HG02840 (cell line): ENCODE data around the gene CYP20A1.
A peak's percentile ranks its signal among the peaks of the same experiment; 100 is the strongest.
"Not testable (repeated sequence)": the region's sequence is repeated elsewhere in the genome, so short reads cannot be mapped to it uniquely, and the experiment has no call there.

Source experiments
- ATAC-seq: cut with Tn5 transposase; IDR thresholded peaks from one replicate; pipeline ENCODE4 v1.9.1; 2021; ENCODE audit warnings: mild to moderate bottlenecking, moderate library complexity, moderate number of reproducible peaks; ENCODE audit not compliant: unreplicated experiment, low FRiP score

Gene CYP20A1

DNA sequence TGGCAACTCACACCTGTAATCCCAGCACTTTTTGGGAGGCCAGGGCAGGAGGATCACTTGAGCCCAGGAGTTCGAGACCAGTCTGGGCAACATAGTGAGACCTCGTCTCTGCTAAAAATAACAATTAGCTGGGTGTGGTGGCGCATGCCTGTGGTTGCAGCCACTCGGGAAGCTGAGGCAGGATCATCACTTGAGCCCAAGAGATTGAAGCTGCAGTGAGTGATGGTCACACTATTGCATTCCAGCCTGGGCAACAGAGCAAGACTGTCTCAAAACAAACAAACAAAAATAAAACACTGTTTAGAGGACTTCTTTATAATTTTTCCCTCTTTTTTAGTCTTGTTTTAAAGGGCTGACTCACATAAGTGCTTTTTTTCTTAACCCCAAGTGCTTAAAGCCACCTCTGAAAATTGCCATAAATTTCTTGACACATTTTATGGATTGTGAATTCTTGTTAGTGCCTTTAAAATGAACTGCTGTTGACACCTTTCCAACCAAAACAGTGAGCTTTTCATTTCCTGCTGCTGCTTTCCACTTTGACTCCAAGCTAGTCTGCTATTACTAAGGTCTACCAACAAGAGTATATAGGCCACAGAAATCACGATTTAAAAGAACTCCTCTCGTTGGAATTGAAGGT is 41.7 kb downstream of the CYP20A1 start:
- no peak for ATAC-seq

DNA sequence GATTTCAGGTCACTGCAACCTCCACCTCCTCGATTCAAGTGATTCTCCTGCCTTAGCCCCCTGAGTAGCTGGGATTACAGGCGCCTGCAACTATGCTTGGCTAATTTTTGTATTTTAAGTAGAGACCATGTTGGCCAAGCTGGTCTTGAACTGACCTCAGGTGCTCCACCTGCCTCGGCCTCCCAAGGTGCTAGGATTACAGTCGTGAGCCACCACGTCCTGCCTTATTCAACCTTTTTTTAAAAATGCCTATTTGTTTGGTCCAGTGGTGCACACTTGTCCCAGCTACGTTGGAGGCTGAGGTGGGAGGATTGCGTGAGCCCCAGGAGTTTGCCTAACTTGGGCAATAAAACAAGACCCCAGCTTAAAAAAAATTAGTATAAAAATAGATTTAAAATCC is 43.3 kb downstream of the CYP20A1 start:
- no peak for ATAC-seq

DNA sequence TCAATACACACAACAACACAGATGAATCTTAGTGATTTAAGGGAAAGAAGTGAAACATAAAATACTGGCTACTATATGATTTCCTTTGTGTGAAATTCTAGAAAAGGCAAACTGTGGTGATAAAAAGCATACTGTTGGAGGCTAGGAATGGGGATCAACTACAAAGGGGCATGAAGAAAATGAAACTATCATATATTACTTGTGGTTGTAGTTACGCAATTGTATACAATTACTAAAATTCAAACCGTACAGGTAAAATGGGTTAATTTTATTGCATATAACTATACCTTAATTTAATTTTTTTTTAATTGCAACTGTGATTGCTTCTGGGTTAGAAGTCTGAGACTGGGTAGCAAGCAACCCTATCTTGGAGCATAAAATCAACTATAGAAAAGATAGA is 47.7 kb downstream of the CYP20A1 start:
- ATAC-seq = no peak

DNA sequence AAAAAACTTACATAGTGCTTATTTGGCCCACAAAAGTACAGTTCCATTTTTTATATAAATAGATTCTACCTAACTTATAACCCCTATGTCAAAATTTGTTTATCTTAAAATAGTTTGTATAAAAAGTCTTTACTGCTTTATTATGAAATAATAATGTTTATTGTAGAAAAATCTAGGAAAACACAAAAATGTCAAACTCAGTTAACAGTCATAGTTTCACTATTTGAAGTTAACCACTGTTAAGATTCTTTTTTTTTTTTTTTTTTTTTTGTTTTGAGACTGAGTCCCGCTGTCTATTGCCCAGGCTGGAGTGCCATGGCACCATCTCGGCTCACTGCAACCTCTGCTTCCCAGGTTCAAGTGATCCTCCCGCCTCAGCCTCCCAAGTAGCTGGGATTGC is 62.8 kb downstream of the CYP20A1 start:
- no peak for ATAC-seq

DNA sequence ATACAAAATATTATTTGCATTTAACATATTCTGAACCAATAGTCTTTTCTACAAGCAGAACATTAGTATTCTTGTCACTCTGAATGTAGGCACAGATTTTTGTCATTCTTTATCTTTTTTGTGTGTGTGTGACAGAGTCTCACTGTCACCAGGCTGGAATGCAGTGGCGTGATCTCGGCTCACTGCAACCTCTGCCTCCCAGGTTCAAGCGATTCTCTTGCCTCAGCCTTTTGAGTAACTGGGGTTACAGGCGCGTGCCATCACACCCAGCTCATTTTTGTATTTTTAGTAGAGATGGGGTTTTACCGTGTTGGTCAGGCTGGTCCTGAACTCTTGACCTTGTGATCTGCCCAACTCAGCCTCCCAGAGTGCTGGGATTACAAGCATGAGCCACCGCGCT is 63.8 kb downstream of the CYP20A1 start:
- not testable (repeated sequence) for ATAC-seq

DNA sequence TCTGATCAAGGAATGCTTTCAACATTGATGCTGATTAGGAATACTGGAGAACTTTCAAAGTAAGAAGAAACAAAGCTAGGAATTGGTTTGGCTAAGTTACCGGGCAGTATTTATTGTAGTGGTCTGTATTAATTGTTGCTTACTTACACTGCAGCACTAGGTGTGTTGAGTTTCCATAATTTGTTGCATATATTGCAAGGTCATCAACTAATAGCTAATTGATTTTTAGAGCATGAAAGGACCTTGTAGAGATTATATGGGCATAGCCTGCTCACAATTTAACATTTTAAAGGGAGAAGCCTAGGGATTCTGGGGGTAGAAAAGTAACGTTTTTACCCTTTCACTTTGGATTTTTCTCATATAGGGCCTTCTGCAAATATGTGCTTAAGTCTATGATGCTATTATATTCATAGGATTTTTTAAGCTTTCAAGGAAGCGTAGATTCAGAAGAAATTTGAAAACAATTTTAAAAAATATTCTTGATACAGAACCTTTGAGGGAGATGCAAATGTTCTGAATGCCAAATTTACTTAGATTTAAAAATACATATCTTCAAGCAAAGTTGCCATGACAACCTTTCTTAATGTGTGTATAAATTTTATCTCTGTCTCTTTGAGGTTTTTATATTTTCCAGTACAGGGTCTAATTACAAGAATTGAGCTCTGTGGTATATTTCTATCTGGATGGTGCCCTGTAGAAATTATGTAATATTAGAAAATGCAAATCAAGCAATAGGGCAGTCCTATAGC is 72.0 kb downstream of the CYP20A1 start:
- ATAC-seq = no peak

DNA sequence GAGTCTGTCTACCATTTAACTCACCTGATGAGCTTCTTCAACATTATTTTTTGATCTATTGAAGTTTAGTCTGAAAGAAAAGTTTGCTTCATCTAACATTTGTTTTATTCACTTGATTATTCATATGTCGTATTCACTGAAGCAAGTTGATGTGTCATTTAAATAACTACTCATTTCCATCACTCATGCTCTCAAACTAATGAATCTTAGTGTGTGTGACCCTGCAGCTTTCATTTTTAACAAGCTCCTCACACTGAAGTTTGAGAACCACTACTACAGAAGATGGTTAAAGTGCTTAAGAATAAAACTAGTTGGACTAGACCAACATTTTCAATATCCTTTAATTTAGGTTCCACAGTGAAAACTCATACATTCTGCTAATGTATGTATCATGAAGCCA is 87.5 kb downstream of the CYP20A1 start:
- no peak for ATAC-seq

DNA sequence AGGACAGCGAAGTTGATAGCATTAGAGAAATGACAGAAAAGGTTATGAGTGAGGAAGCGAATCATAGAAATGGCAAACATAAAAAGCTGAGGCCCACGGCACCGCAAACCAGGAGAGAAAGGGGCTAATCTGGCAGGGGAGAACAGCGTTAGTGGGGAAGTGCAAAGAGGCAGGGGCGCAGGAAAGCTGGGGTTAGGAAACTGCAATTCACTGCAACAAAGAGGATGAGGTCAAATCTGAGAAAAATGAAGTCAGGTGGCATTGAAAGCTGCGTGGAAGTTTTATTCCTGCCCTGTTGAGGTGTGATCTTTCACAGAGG is 88.7 kb downstream of the CYP20A1 start:
- ATAC-seq = no peak

DNA sequence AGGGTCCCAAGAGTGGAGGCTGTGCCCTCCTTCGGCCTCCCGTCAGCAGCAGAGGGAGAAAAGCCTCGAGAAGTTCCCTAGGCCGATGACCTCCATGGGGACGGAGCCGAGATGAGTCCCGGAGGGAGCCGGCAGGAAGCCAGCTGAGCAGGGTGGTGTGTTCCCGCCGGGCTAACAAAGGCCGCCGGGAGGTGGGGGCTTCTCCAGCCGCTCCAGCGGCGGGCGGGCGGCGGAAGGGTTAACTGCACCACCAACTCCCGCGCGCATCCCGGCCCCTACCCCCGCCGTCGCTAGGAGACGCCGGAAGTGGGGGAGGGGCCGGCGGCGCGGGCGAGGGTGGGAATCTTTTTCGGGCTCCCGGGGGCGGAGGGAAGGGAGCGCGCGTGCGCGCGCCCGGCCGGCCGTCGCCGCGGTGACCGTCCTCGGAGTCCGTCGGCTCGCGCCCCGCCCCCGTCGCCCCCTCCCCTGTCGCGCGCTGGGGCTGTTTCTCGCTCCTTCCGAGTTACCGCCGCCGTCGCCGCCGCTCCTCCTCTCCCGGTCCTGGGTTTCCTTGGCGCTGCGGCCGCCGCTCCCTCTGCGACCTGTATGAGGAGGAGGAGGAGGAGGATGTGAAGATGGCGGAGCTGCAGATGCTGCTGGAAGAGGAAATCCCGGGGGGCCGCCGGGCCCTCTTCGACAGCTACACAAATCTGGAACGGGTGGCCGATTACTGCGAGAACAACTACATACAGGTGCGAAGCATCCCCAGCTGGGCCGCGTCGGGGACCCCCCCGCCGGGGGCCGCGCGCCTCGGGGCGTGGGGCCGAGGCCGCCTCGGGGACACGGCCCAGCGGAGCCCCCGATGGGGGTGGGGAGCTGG is 89.3 kb downstream of the CYP20A1 start, which contains the start of gene ABI2:
ABI2 (plus strand) TSS at position 494 of the 859 bp plus-strand sequence; CDS start at position 615, 121 bp downstream.
- peak; percentile 55 for ATAC-seq

DNA sequence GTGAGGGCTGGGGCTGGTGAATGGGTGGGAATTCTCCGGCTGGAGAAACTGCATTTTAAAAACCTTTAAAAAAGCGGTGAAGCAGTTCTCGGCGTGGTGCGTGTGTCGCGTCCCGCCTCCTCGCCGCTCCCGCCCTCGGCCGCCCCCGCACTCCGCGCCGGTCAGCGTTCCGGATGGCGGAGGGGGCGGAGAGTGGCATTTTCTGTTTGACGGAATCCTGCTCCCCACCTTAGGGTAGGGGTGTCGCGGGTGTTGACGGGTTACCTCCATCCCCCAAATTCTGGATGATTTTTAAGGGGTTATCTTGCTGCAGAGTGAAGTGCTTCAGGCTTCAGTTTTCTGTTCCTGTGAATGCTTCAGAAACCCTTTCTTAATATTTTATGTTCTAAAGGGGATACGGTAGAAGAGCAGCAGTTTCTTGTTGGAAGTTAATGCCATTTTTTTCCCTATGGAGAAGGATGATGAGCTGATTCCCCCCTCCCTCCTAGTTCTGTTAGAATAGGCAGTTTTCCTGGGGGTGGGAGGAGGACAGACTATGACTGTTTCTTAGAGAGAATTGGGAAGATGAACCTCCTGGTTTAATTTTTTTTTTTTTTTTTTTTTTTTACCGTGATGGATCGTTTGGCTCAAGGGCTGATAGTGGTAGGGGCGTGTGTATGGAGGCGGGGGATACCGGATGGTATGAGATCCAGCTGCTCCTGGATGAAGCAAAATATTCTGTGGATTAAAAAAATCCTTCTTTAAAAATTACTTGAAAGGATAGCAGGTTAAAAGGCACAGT is 90.1 kb downstream of the CYP20A1 start:
- ATAC-seq = peak; percentile 33

DNA sequence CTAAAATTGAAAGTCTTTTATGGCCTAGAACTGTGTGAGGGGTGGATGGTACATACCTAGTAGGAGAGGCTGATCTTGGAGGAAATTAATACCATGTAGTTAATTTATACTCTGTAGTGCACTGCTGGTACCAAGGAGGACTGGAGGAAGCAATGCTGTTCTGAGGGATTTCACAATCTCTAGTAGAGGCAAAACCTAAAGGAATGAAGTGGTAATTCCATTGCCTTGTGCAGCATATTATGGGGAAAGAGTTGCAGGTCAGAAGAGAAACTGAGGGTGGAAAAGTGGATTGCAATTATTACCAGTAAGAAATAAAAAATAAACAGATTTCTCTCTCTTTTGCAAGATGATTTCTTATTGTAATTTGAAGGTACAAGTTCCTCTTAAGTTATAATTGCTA is 91.6 kb downstream of the CYP20A1 start:
- ATAC-seq = no peak

DNA sequence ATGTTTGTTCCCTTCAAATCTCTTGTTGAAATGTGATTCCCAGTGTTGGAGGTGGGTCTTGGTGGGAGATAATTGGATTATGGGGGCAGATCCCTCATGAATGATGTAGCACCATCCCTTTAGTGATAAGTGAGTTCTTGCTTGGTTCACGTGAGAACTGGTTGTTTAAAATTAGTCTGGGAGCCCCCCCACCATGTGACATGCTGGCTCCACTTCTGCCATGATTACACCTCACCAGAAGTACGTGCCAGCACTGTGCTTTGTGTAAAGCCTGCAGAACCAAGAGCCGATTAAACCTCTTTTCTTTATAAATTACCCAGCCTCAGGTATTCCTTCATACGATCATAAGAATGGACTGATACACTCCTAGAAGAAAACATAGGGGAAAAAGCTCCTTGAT is 99.5 kb downstream of the CYP20A1 start:
- no peak for ATAC-seq

DNA sequence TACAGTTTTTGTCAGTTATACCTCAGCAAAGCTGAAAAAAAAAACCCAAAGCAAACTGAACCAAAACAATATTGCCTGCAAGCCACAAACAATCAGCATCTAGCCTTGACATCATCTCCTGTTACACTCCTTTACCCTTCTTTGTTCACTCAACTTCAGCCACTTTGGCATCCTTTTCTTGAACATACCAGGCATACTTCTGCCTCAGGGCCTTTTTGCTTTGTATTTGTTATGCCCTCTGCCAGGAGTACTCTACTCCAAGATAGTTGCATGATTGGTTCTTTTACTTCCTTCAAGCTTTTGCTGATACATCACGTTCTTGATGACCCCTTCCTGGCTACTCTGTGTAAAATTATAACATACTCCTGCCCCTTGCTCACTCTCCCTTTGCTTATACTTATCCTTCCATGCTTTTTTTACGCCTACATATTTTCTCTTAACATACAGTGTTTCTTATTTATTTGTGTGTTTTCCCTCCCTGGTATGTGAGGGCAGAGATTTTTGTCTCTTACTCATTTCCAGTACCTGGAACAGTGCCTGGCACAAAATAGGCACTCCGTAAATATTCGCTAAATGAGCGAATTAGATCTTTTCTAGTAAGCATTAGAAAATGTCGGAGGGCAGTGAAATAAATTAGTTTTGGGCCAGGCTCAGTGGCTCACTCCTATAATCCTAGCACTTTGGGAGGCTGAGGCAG is 102.1 kb downstream of the CYP20A1 start:
- ATAC-seq = no peak

DNA sequence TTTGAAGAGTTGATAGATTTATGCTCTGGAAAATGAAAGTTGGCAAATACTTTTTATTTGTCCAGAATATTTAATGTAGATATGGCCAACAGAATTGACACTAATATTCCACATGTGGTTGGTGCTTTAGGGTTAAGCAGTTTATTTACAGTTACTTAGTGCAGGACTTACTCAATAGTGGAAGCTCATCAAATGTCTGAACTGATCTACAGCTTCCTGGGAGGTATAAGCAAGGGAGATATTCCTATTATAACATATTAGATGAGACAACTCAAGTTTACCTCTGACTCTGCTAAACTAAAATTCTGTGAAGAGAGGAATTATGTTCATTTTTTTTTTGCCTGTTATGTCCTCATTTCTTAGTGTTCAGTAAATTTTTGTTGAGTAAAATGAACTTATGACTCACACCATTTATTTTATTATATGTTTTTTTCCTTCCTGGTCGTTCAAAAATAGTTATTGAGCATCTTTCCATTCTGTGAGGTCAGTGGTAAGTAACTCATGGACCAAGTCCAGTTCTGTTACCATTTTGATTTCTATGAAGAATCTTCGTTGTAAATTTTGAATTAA is 103.0 kb downstream of the CYP20A1 start:
- ATAC-seq = no peak

DNA sequence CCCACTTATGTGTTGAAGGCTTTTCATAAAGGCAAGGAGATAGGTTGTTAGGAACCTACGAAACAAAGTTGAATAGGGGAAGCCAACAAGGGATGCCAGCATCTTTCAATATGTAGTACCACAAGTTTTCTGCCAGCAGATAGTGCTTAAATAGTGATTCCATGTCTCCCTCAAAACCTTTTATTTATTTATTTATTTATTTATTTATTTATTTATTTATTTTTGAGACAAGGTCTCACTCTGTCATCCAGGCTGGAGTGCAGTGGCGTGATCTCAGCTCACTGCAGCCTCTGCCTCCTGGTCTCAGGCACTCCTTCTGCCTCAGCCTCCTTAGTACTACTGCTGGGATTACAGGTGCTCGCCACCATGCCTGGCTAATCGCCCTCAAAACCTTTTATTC is 103.6 kb downstream of the CYP20A1 start:
- ATAC-seq = not testable (repeated sequence)

DNA sequence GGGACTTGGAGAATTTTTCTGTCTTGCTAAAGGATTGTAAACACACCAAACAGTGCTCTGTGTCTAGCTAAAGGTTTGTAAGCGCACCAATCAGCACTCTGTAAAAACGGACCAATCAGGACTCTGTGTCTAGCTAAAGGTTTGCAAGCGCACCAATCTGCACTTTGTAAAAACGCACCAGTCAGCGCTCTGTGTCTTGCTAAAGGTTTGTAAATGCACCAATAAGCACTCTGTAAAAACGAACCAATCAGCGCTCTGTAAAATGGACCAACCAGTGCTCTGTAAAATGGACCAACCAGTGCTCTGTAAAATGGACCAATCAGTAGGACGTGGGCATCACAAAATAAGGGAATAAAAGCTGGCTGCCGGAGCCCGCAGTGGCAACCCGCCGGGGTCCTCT is 105.8 kb downstream of the CYP20A1 start:
- ATAC-seq = no peak

DNA sequence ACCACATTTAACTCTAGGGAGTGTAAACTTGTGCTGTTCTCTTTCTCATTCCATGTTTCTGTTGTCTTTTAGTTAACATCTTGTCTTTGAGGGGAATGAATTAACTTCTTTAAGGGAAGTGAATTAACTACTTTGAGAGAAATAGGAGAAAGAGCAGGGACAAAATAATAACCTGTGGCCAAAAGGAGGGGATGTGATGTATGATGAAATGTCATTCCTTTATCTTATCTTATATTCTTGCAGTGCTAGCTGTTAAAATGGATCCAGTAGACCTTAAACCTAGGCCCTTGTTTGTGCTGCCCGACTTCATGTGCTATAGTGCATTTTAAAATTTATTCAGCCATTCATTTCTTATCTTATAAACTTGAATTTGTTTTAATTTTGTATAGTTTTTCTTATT is 107.8 kb downstream of the CYP20A1 start:
- no peak for ATAC-seq

DNA sequence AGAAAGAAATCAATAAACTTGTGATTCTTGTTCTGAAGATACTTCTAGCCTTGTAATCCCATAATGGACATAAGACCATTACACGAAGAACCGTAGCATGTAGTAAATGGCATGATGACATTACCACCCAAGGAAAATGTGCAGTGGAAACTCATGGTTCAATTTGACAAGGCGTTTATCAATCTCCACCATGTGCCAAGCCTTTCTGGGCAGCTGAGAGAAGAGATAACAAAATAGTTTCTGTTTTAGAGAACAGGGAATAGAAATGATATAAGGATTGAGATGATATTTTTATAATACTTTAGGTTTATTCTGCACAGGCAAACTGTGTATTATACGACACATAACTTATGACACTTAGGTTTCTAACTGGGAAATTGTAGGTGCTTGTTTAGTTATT is 108.6 kb downstream of the CYP20A1 start:
- no peak for ATAC-seq

DNA sequence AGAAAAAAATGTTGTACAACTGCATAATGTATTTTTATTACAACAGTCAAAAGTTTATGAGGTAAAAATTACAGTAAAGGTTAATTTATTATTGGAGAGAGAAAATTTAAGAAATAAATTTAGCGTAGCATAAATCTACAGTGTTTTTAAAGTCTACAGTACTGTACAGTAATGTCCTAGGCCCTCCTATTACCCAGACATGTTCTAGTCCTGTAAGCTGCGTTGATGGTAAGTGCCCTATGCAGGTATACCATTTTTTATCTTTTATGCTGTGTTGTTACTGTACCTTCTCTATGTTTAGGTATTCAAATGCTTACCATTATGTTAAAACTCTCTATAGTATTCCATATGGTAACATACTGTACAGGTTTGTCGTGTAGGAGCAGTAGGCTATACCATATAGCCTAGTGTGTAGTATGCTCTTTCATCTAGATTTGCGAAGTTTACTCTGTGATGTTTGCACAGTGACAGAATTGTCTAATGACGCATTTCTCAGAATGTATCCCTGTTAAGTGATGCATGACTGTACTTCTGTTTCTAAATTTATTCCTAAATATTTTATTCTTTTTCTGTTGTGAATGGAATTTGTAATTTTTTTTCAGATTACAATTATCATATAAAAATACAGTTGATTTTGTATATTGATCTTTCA is 113.9 kb downstream of the CYP20A1 start:
- no peak for ATAC-seq
